Activated CD8-positive, alpha-beta memory T cell treated with anti-CD3 and anti-CD28 coated beads for 48 hours (primary cell): ENCODE measurements around the gene TMPRSS13.
"Not testable (repeated sequence)": the region's sequence is repeated elsewhere in the genome, so short reads cannot be mapped to it uniquely, and the experiment has no call there.

ENCODE experiments used
- DNase-seq, 3 experiments: peaks; one replicate each; pipeline ENCODE4 v3.0.0-alpha.2; 2020; ENCODE audit warnings: low read depth in 2 of 3, low spot score in 2 of 3

Gene TMPRSS13

GRCh38 chr11:117929142-117929915, at the start of gene TMPRSS13:
Gene TMPRSS13, minus strand, starts transcription at chr11:117929402. Its CDS starts 95 bp downstream, at chr11:117929307.
- no peak for DNase-seq

GRCh38 chr11:117978991-117979390, 49.8 kb upstream of the TMPRSS13 start:
- DNase-seq: no peak

- not testable (repeated sequence) for DNase-seq
These were observed 49.2 kb upstream of the TMPRSS13 start for GRCh38 chr11:117978291-117978910.

- not testable (repeated sequence) for DNase-seq
These were observed 48.5 kb upstream of the TMPRSS13 start for GRCh38 chr11:117977612-117978264.

- DNase-seq: no peak
These were observed 47.8 kb upstream of the TMPRSS13 start for GRCh38 chr11:117977029-117977428.

- DNase-seq: no peak
These were observed 47.2 kb upstream of the TMPRSS13 start for GRCh38 chr11:117976445-117976844.

GRCh38 chr11:117973503-117973860, 44.3 kb upstream of the TMPRSS13 start:
- no peak for DNase-seq

GRCh38 chr11:117972629-117973502, 43.7 kb upstream of the TMPRSS13 start:
- no peak for DNase-seq

- DNase-seq: no peak
These were observed 42.8 kb upstream of the TMPRSS13 start for GRCh38 chr11:117972044-117972443.

- no peak for DNase-seq
These were observed 41.3 kb upstream of the TMPRSS13 start for GRCh38 chr11:117970400-117971024.

- no peak for DNase-seq
These were observed 40.2 kb upstream of the TMPRSS13 start for GRCh38 chr11:117969160-117969991.

- no peak for DNase-seq
These were observed 37.7 kb upstream of the TMPRSS13 start for GRCh38 chr11:117966908-117967307.

GRCh38 chr11:117962826-117963225, 33.6 kb upstream of the TMPRSS13 start:
- DNase-seq: no peak

- DNase-seq: no peak
These were observed 32.7 kb upstream of the TMPRSS13 start for GRCh38 chr11:117961896-117962295.

GRCh38 chr11:117960406-117960805, 31.2 kb upstream of the TMPRSS13 start:
- DNase-seq: no peak

- DNase-seq: no peak
These were observed 30.4 kb upstream of the TMPRSS13 start for GRCh38 chr11:117959438-117960149.

GRCh38 chr11:117958949-117959348, 29.7 kb upstream of the TMPRSS13 start:
- no peak for DNase-seq

GRCh38 chr11:117953024-117953671, 23.9 kb upstream of the TMPRSS13 start:
- no peak for DNase-seq
